HG03442 (cell line): Measurements from ENCODE around the gene MMP17.
A peak's percentile ranks its signal among the peaks of the same experiment; 100 is the strongest.

Experiments used
- ATAC-seq: cut with Tn5 transposase; IDR thresholded peaks from one replicate; pipeline ENCODE4 v1.9.1; 2021; ENCODE audit warnings: mild to moderate bottlenecking, moderate library complexity; ENCODE audit not compliant: unreplicated experiment

MMP17 gene

DNA sequence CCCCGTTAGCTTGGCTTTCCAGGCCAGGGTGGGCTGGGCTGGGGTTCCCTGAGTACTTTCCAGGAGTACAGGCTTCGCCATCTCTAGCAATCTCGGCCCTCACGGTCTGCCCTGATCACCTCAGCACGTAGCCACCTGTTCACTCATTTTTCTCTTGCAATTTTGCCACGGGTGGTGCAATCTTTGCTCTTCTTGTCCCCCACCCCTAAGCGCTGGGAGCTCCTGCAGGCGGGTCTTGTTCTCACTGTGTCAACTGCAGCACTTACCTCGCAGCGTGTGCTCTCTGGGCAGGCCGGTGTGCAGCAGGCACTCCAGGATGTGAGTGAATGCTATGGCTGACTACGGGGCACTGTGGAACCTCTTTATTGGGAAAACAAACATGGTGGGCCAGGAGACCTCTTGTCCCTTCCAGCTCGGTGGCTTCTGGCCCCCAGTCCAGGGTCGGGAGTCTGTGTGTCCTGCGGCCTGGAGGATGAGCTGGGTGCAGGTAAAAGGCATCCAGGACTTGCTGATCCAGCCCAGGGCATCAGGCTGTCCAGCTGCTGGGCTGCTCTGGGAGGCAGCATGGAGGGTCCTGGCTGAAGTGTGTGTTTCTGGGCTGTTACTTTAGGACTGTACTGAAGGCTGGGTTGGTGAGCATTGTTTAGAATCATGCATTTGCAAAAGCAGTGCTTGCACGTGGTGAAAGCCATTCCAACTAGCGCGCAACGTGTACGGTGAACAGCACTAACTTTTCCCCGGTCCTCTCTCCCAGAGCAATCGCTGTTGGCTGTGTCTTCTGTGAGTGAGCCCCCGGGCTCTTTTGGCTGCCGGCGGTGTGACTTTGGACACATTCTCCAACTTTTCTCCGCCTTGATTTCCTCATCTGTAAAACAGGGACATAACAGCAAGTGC is 64.8 kb downstream of the MMP17 start:
- no peak for ATAC-seq

DNA sequence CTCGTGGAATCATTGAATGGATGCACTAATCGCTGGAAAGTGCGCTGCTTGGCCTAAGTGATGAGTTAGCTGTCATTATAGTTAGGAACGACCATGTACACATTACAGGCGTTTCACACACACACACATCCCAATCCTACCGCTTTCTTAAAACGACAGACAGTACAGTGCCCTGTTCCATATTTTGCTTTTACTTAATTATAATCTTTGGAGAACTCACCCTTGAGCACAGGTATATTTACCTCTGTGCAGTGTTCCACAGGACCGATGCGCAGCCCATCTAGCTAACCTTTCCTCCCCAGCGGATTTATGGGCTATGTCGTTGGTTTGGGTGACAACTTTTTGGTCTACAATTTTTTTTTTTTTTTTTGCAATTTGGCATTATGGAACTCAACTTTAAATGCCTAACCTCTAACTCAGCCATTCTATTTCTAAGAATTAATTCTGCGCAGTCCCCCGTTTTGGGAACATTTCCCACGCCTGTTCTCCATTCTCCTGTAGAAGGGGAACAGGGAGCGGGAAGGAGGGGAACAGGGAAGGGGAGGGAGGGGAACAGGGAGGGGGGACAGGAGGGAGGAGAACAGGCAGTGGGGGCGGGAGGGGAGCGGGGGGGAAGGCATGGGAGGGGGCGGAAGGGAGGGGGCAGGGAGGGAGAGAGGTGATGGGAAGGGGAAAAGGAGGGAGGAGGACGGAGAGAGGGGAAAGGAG is 65.6 kb downstream of the MMP17 start:
- ATAC-seq = no peak

DNA sequence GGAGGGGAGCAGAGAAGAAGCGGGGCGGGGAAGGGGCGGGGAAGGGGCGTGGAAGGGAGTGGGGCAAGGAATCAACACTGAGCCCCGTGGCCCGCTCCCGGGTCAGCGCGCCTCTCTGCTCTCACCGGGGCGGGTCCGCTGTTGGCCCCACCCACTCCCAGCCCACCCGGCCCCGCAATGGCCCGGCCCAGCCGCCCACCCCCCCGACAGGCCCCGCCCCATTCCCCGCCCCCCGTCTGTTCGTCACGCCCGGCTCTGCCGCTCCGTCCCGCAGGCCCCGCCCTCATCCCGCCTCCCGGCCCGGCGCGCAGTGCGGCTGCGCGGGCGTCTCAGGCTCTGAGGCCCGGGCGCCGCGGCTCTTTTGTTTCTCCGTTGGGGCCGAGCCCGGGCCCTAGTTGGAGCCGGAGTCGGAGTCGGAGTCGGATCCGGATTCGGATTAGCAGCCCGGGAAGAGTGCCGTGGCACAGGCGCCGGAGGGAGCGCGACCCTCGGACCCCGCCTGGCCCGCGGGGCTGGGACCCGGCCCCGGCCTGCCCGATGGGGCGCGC is 66.2 kb downstream of the MMP17 start, which contains the start of gene ULK1:
Gene ULK1, plus strand, starts transcription at position 310 of the 548 bp plus-strand sequence. CDS start 380 bp downstream, outside the sequence.
- ATAC-seq = peak; percentile 76

DNA sequence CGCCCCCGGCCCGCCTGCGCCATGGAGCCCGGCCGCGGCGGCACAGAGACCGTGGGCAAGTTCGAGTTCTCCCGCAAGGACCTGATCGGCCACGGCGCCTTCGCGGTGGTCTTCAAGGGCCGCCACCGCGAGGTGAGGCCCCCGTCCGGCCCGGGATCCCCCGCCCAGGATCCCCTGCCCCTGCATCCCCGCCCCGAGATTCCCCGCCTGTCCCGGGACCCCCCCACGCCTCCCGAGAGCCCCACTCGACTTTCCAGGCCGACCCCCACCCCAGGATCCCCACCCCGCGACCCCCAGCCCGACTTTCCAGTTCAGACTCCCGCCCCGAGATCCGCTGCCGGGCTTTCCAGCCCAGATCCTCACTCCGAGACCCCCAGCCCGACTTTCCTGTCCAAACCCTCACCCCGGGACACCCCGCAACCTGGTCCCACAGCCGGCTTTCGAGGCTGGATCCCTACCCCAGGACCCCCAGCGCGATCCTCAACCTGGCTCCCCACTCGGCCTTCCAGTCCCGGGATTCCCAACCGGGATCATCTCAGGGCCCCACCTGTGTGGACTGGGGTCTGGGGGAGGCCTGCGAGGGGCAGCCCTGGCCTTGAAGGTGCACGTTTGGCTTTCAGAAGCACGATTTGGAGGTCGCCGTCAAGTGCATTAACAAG is 66.9 kb downstream of the MMP17 start:
- ATAC-seq = peak; percentile 5

DNA sequence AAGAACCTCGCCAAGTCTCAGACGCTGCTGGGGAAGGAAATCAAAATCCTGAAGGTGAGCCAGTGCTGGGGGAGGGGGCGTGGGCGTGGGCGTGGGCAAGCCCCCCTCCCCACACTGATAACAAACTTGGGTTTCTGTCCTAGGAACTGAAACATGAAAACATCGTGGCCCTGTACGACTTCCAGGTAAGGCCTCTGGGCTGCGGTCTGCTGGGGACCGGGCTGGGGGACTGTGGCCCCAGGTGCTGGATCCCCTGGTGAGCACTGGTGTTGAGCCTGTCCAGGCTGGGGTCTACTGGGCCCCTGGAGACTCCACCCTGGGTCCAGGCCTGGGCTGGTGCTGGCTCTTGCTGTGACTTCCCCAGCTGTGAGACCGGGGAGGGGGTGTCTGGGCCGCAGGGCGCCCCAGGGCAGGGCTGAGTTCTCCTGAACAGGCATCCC is 67.5 kb downstream of the MMP17 start:
- ATAC-seq = no peak

DNA sequence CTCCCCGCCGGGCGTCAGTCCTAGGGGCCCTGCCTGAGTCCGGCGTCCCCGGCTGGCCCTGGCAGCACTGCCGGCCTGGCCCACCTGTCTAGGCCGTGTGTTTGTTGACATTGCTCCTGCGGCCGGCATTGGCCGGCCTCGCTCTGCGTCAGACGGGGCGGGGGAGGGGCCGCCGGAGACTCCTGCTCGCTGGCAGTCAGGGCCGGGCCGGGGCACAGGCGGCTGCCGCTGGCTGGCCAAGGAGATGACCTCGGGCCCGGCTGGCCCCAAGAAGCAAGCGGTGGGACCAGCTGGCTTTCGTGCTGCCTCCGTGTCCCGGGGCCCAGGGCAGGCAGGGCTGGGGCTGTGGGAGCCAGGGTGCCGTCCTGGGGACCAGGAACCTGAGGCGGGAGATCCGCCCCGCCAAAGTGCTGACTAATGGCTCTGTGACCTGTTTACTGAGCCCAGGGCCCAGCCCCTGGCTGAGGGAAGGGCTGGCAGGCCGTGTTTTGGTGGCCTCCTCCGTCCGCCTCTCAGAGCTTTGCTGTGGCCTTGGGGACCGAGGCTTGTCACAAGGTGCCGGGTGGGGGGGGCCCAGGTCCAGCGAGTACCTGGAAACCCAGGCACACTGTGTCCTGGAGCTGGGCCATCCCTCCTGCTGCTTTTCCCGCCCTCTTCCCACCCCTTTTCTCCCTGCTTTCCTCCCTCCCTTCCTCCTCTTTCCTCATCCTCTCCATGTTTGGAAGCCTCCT is 68.1 kb downstream of the MMP17 start:
- peak; percentile 54 for ATAC-seq

DNA sequence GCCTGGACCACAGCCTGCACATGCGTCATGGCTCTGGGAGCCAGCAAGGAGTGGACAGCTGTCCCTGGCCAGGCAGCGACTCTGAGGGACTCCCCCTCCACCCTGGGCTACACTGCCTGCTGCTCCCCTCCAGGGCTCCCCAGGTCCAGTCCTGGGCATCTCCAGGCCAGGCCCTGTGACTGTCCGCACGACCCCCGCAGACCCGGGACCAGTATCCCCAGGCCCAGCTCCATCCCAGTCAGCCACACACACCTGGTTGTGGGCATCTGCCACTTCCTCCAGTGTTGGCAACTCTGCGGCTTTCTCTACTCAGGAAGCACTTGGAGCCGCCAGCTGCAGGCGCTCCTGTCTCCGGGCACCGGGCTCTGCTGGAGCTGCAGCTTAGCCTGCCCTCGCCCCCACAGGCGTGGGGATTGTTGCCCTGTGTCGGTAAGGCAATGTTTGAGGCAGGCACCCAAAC is 68.6 kb downstream of the MMP17 start:
- no peak for ATAC-seq

DNA sequence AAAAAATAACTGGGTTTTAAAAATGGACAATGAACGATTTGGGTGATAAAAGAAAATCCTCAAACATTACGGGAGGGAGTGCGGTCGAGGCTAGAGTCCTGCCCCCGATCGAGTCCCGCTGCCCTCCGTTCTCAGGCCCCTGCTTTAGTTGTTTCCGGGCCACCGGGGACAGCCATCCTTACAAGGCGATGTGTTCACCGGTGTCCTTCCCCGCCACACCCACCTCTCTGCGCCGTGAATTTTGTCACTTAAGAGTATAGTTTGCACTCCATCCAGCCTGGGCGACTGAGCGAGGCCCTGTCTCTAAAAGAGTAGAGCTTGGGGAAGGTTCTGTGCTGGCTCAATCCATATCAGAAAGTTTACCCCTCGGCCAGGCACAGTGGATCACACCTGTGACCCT is 69.1 kb downstream of the MMP17 start:
- ATAC-seq = no peak

DNA sequence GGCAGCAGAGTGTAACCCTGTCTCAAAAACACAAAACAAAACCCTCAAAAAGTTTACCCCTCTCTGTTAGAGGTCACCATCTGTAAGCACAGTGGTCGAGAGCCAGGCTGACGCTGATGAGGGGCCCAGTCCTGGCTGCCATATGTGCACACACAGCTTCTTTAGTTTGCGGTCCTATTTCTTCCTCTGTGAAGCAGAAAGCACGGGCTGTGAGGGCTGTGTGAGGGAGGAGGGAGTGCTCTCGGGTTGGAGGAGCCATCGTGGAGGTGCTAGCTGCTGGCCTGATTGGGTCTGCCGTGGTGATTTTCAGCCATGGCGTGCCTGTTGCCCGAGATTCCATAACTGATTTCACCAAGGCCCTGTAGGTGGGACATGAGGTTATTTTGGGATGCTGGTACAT is 69.7 kb downstream of the MMP17 start:
- no peak for ATAC-seq

DNA sequence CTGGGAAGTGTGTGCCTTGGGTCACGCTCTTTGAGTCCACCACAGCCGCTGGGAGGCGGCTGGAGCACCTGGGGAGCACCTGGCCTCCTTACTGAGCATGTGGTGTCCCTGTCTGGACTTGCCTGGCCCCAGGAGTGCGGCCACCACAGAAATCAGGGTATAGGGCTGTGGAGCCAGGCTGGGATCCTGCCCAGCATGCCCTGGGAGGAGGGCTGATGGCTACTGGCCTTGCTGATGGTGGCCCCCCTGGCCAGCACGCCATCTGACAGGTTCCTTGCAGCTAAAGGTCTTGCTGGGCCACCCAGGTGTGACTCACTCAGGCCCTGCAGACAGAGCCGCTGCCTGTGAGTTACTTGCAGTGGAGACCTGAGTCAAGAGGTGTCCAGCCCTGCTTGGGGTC is 72.2 kb downstream of the MMP17 start:
- no peak for ATAC-seq
